HG02623 (cell line): ENCODE results near the gene BDKRB1.

Source experiments
- ATAC-seq: cut with Tn5 transposase; IDR thresholded peaks from one replicate; pipeline ENCODE4 v1.9.1; 2021; ENCODE audit warnings: moderate library complexity; ENCODE audit not compliant: unreplicated experiment

BDKRB1 gene

DNA sequence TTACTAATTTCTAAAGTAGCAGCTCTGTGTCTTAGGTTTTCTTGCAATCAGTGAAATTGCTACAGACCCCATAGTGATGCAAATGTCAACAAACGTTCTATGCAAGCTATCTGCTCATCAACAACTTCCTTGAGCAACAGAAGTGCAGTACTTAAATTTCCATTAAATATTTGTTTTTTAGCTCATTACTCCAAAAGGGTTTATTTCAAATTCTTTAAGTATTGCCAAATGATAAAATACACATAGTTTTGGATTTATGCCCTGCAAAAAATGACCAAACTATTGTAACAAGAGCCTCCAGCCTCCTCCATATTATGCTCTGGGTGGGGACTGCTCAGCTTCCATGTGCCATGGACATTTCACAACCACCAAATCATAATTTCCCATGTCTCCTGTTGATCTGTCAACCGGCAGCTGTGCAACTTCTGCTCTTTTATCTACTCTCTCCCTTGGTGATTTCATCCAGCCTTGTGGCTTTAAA lies 4.4 kb downstream of the BDKRB1 start:
- ATAC-seq: no peak

DNA sequence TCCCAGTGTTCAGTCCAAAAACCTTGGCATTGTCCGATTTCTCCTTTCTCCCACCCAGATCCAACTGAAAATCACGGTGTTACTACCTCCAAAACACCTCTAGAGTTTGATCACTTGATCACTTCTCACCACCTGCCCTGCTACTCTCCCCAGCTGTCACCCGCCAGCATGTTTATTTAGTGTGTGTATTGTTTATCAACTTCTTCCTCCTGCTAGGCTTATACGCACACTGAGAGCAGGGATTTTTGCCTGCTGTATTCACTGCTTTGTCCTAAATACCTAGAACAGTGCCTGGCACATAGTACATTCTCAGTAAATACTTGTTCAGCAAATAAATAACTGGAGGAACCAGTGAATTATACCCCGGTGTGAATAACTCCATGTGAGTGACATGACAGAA lies 5.0 kb downstream of the BDKRB1 start:
- ATAC-seq: no peak

- ATAC-seq: no peak
Measured at GRCh38 chr14:96261772-96262655, 6.0 kb downstream of the BDKRB1 start.

- ATAC-seq: no peak
Measured at GRCh38 chr14:96263347-96264199, 7.6 kb downstream of the BDKRB1 start.

- ATAC-seq: no peak
Measured at GRCh38 chr14:96264200-96264553, 8.2 kb downstream of the BDKRB1 start.

DNA sequence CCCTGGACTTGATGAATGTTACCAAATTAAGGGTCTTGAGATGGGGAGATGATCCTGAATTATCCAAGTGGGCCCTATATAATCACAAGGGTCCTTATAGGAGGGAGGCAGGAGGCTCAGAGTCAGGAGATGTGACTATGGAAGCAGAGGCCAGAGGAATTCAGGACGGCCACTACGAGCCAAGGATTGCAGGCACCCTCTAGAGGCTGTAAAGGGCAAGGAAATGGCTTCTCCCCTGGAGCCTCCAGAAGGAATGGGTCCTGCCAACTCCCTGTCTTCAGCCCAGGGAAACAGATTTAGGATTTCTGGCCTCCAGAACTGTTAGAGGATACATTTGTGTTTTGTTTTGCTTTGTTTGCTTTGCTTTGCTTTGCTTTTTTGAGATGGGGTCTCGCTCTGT lies 8.8 kb downstream of the BDKRB1 start:
- no peak for ATAC-seq

DNA sequence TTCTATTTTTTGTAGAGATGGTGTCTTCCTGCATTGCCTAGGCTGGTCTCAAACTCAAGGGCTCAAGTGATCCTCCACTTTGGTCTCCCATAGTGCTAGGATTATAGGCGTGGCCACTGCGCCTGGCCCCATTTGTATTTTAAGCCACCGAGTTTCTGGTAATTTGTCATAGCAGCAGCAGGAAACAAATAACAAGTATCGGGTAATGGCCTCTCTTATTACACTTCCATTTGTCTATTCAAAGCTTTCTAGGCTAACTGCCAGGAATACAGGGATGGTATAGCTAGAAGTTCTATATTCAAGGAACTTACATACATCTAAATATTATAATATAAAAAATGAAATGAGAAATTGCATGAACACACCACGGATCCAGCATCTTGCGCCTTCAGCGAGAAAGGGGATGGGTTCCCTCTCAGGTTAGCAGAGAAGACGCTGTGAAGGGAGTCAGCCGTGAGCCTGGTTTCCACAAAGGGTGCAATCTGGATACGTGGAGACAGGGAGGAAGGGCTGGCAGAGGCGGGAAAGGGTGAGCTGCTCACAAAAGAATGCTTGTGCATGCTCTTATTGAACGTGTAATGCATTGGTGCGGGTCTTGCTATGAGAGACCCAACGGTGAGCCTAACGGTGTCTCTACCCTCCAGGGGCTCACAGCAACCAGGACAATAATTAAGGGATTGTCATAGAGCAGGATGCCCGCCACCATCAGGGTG lies 9.5 kb downstream of the BDKRB1 start:
- ATAC-seq: no peak

DNA sequence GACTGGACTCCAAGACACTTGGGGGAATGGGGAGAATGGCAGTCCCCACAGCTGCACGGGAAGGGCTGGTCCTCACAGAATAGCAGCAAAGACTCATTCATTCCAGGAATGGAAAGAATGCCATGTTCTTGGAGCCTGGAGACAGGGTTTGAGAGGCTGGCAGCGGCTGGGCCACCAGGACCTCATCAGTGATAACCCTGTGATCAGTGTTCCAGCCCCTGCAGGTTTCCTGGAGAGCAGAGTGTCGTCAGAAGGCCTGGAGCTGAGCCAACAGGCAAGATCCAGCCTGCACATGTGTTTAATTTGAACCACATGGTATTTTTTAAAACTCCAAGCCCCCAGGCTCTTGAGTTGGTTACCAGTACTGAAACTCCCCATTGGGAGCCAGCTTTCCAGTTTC lies 11.3 kb downstream of the BDKRB1 start:
- no peak for ATAC-seq

DNA sequence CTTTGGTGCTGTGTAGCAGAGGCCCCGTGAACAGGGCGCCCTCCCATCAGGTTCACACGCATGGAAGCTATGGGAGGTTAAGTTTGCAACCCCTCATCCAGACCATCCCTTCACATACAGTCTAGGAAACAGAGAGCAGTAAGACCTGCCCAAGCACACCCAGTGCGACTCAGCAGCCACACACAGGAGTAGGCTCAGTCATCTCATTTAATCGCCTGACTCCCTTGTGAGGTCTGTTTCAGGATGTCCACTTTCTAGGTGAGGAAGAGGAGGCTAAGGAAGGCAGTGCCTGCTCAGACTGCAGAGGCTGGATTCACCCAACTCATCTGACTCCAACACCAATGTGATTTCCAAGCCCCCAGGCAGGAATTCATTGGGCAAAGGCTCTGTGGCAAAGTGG lies 11.9 kb downstream of the BDKRB1 start:
- no peak for ATAC-seq

- ATAC-seq: no peak
Measured at GRCh38 chr14:96268431-96269358, 12.7 kb downstream of the BDKRB1 start.

- no peak for ATAC-seq
Measured at GRCh38 chr14:96269359-96269710, 13.3 kb downstream of the BDKRB1 start.

GRCh38 chr14:96270565-96271420 lies 14.8 kb downstream of the BDKRB1 start:
- no peak for ATAC-seq

GRCh38 chr14:96271421-96271762 lies 15.4 kb downstream of the BDKRB1 start:
- no peak for ATAC-seq

GRCh38 chr14:96272777-96273473 lies 16.9 kb downstream of the BDKRB1 start:
- no peak for ATAC-seq

GRCh38 chr14:96273629-96274028 lies 17.6 kb downstream of the BDKRB1 start:
- no peak for ATAC-seq

GRCh38 chr14:96274122-96274521 lies 18.1 kb downstream of the BDKRB1 start:
- no peak for ATAC-seq

DNA sequence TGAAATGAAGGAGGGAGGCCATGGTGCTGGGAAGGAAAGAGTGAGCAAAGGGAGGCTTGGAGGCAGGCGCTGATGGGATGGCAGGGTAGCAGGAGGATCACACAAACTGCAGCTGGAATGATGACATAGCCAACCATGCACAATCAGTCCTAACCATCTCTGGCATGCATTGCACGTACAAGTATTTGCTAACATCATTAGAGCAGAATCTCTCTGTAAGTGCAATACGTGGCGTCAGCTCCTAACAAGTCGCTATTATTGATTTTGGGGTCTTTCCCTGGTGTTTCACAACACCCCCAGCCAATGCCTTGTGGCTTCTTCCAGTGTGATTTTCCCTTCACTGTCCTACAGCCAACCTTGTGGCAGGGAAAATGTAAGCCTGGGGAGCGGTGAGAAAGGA lies 18.5 kb downstream of the BDKRB1 start:
- ATAC-seq: no peak

DNA sequence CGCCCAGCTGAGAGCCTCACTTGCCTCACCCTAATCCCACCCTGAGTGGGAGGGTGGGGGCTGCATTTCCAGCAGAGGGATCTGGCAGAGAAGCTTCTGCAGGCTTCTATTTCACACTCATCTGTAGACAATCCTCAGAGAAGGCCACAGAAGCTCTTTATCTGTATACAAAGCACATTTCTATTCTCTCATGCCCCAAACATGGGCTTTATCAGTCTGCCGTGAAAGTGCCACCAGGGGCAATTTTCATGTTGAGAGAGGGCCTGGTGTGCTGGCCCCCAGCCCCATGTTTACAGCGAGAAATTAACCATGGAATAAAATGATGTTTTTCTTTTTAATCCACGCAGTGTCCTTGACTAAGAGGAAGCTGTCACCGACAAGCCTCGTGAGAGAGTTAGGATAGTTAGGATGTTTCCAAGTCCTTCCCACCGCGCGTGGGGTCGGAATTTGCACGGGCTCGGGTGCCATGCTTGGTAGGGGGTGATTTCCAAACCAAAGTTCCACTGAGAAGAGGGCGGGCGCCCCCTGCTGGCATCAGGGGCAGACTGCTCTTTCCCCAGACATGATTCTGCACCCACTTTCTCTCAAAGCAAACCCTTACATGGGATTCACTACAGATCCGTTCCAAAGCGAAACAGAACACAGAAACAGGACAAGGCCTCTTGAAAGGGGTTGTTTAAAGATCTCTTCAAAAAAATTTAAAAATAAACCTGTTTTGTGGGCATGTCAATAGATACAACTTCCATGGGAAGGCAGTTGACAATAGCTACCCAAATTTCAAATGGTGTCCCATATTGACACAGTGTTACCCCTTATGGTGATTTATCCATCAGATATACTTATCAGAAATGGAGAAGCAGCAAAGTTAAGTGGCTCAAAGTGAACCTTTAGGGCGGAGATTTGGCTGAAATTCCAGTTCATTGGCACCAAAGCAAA lies 19.4 kb downstream of the BDKRB1 start:
- ATAC-seq: no peak
